ENCODE measurements around the gene ADAD2.

The ADAD2 gene

GRCh38 chr16:84176192-84177053 is 14.5 kb upstream of the ADAD2 start:
- no peak for DNase-seq (ENCODE audit: low read depth)
- H3K4me3 ChIP-seq (ENCODE audit: low read depth, low read length): no peak overlapping the region
- no peak for TF ChIP-seq CTCF (IDR thresholded peaks at IDR 0.05; ENCODE audit: insufficient read depth, low read depth, low read length, missing control alignments)

- no peak for TF ChIP-seq CTCF (IDR thresholded peaks at IDR 0.05; ENCODE audit: insufficient read depth, low read depth, low read length, missing control alignments)
- no peak overlapping the region for H3K4me3 ChIP-seq (ENCODE audit: low read depth, low read length)
- no peak for DNase-seq (ENCODE audit: low read depth)
Observed at GRCh38 chr16:84177741-84178073, 13.2 kb upstream of the ADAD2 start.

GRCh38 chr16:84178146-84178765 is 12.7 kb upstream of the ADAD2 start:
- H3K4me3 ChIP-seq (ENCODE audit: low read depth, low read length): no peak overlapping the region
- TF ChIP-seq CTCF (IDR thresholded peaks at IDR 0.05; ENCODE audit: insufficient read depth, low read depth, low read length, missing control alignments): no peak
- DNase-seq (ENCODE audit: low read depth): no peak

DNA sequence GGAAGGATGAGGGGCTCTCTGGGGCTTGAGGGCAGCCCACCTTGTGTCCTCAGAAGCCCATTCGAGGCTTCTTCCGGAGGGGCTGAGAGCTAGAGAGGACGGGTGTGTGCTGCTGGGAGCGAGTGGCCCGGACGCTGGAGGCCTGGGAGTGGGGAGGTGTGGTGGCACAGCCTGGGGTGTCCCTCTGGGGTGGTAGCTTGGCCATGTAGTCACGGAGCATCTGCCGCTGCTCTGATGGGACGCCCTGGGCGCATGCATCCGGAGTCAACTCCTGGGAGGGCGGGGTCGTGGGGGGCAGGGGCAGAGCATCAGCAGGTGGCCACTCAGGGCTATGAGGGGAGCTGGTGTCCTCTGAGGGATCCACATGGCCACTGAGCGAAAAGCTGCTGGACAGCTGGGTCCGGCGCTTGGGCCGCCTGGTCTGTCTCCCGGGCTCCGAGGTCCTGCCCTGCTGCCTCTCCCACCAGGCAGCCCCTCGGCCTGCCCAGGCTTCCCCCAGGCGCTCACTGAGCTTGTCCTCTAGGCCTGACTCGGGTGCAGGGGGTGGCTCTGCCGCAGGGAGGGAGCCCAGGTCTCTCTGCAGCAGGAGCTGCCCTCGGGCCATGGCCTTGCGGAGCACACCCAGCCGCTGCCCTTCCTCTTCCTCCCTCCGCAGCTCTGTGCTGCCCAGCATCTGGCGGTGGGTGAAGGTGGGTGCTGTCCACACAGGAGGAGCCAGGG is 11.9 kb upstream of the ADAD2 start:
- TF ChIP-seq CTCF (IDR thresholded peaks at IDR 0.05; ENCODE audit: insufficient read depth, low read depth, low read length, missing control alignments): no peak
- no peak for DNase-seq (ENCODE audit: low read depth)
- no peak overlapping the region for H3K4me3 ChIP-seq (ENCODE audit: low read depth, low read length)

DNA sequence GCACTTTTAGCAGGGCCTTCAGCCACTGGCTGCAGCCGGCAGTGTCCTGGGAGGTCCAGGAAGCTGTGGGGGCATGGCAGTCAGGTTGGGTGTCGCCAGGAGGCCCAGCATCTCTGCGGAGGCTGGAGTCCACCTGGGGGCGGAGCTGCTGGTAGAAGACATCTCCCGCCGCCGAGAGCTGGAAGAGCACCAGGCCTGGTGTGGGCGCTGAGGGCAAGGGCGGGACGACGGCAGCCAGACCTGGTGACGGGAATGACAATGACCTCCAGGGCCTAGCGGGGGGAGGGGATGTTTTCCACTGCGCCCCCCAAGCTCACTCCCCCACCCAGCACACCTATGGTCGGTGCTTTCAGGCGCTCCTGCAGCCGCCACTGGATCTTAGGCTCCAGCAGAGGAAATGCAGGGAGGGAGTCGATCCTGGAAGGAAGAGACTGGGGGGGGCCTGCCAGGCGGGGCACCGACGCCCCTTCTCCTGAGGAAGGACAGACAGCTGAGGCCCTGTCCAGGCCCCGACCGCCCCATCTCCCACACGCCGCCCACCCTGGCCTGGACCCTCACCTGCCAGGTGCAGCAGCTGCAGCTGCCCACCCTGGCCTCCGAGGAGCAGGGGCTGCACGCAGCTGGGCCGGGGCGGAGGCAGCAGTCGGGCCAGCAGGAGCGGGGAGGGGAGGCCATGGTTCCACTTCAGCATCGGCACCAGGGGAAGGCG is 11.2 kb upstream of the ADAD2 start:
- no peak for TF ChIP-seq CTCF (IDR thresholded peaks at IDR 0.05; ENCODE audit: insufficient read depth, low read depth, low read length, missing control alignments)
- no peak overlapping the region for H3K4me3 ChIP-seq (ENCODE audit: low read depth, low read length)
- DNase-seq (ENCODE audit: low read depth): no peak

DNA sequence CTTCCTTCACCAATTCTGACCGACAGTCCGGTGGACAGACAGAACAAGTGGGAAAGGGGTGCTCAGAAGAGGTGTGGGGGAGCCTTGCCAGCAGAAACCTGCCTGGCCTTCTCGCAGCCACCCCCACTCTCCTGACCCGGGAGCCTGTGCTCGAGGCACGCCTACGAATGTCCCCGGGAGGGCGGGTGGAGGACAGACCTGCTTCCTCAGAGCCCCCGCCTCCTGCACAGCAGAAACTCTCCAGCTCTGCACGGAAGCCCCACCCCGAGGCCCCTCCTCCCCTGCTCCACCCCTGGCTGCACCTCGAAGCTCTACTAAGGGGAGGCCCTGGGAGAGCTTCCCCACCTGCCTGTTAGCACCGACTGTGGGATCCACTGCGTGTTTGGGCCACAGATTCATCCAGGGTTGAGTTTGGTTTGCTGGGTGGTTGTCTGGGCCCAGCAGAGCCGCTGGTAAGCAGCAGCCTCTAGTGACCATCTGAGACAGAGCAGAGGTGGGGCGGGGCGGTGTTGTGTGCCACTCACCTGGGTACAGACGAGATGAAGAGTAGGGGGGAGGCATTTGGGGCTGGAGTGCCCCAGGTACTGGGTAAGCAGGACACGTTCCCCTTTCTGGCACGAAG is 10.3 kb upstream of the ADAD2 start:
- TF ChIP-seq CTCF (IDR thresholded peaks at IDR 0.05; ENCODE audit: insufficient read depth, low read depth, low read length, missing control alignments): no peak
- DNase-seq (ENCODE audit: low read depth): no peak

More for the DNA sequence above, 10.3 kb upstream of the ADAD2 start:
- no peak overlapping the region for H3K4me3 ChIP-seq (ENCODE audit: low read depth, low read length)

Data from GM12865 (cell line).